HepG2 (cell line): Measurements from ENCODE around the gene CD244. TPM values are rescaled to one million over a fixed set of nuclear protein-coding genes. Genes with fewer than 3 reads are reported as not detected.
A peak's percentile ranks its signal among the peaks of the same experiment; 100 is the strongest.

Experiments
- ATAC-seq: fragments of 200-7000 bp; cut with Tn5 transposase; 3 replicates; pipeline ENCODE4 v1.9.1; 2020; ENCODE audit warnings: mild to moderate bottlenecking, moderate library complexity
- BruUV-seq: library from RNA; stranded (reverse); fragments of 400-500 nt; replicated peaks from 2 replicates; lab custom pipeline; 2021; lab: Mats Ljungman, UMichigan
- CTCF ChIA-PET: fragments of 300-600 bp; formaldehyde crosslinking; extraction: SDS; loops from one replicate; lab custom pipeline; 2021; ENCODE audit warnings: low total read pairs, inconsistent platforms, low intra/inter-chr PET ratio; lab: Yijun Ruan, JAX
- POLR2A ChIA-PET: fragments of 350-600 bp; sonication (Branson Sonifier 250); formaldehyde crosslinking; loops from one replicate; lab custom pipeline; 2020; ENCODE audit warnings: antibody characterized with exemption, inconsistent platforms; lab: Yijun Ruan, JAX
- DNase-seq: peaks from one replicate; pipeline ENCODE4 v3.0.0-alpha.2; 2015; ENCODE audit warnings: low spot score
- FAIRE-seq: peaks from 3 replicates; lab custom pipeline; 2011; peaks lifted over from hg19 to GRCh38; lab: Jason Lieb, UNC
- H2AFZ ChIP-seq: one replicate; pipeline ENCODE4 v1.6.1; 2011; ENCODE audit warnings: low read length, inconsistent platforms
- H3K27ac ChIP-seq: fragments of 300-600 bp; 3 replicates; pipeline ENCODE4 v1.8.0; 2011; ENCODE audit warnings: mixed run types, mild to moderate bottlenecking, mixed read lengths, low read length, inconsistent platforms; ENCODE audit not compliant: insufficient read depth; ENCODE audit errors: extremely low read length
- H3K27me3 ChIP-seq, 2 experiments: fragments of 200-600 bp in 1 of 2; 2 replicates in 1 of 2; 3 replicates in 1 of 2; pipeline versions ENCODE4 v1.6.0 to v1.8.0; 2011; ENCODE audit warnings: low read length in 2 of 2, mild to moderate bottlenecking in 2 of 2, moderate library complexity in 2 of 2, inconsistent platforms in 1 of 2; ENCODE audit not compliant: insufficient read depth in 2 of 2, control insufficient read depth in 1 of 2
- H3K36me3 ChIP-seq, 2 experiments: fragments of 200-600 bp in 1 of 2; replicated peaks in 1 of 2; 2 replicates in 1 of 2; 3 replicates in 1 of 2; pipeline versions ENCODE4 v1.5.1 to v1.8.0; 2011; ENCODE audit warnings: low read length in 2 of 2, inconsistent platforms in 1 of 2; ENCODE audit not compliant: insufficient read depth in 2 of 2, control insufficient read depth in 1 of 2
- H3K4me1 ChIP-seq: 2 replicates; pipeline ENCODE4 v1.5.1; 2012; ENCODE audit warnings: low read length, inconsistent platforms; ENCODE audit not compliant: insufficient read depth
- H3K4me2 ChIP-seq: 2 replicates; pipeline ENCODE4 v1.6.0; 2011; ENCODE audit warnings: low read depth, low read length, inconsistent platforms
- H3K4me3 ChIP-seq, 3 experiments: fragments of 200-600 bp in 1 of 3; sonication (generic), shearing (Covaris generic) in 1 of 3; replicated peaks in 1 of 3; 2 replicates each; pipeline ENCODE4 v1.5.1; 2011 to 2016; ENCODE audit warnings: low read length in 3 of 3, inconsistent platforms in 2 of 3, low read depth in 2 of 3, mild to moderate bottlenecking in 2 of 3, control low read depth in 1 of 3, mixed read lengths in 1 of 3; ENCODE audit not compliant: insufficient read depth in 1 of 3
- H3K79me2 ChIP-seq: one replicate; pipeline ENCODE4 v1.6.1; 2011; ENCODE audit warnings: low read length, inconsistent platforms; ENCODE audit not compliant: insufficient read depth
- H3K9ac ChIP-seq: 2 replicates; pipeline ENCODE4 v1.6.0; 2011; ENCODE audit warnings: mild to moderate bottlenecking, low read depth, low read length, inconsistent platforms; ENCODE audit not compliant: insufficient read depth
- H3K9me3 ChIP-seq: 2 replicates; pipeline ENCODE4 v1.5.1; 2012; ENCODE audit warnings: mild to moderate bottlenecking, low read length
- H4K20me1 ChIP-seq: 2 replicates; pipeline ENCODE4 v1.6.0; 2011; ENCODE audit warnings: inconsistent platforms, mild to moderate bottlenecking, low read length, moderate library complexity; ENCODE audit not compliant: insufficient read depth
- ATM ChIP-seq: fragments of 450-650 bp; IDR thresholded peaks from 2 replicates; pipeline ENCODE4 v1.7.1; 2017; ENCODE audit warnings: mild to moderate bottlenecking, borderline replicate concordance
- CEBPB ChIP-seq: IDR thresholded peaks from 2 replicates; pipeline ENCODE4 v1.6.1; 2011; ENCODE audit warnings: low read depth, low read length, improper control_type of control experiment, borderline replicate concordance
- ELF1 ChIP-seq: sonication (generic); formaldehyde crosslinking; IDR thresholded peaks from 2 replicates; pipeline ENCODE4 v1.4.0; 2020; ENCODE audit warnings: missing genetic modification reagents
- FOSL2 ChIP-seq: sonication (generic); formaldehyde crosslinking; IDR thresholded peaks from 2 replicates; pipeline ENCODE4 v1.4.0; 2020; ENCODE audit warnings: missing genetic modification reagents
- KDM2A ChIP-seq: sonication (generic); formaldehyde crosslinking; IDR thresholded peaks from 2 replicates; pipeline ENCODE4 v1.4.0; 2020; ENCODE audit warnings: low read depth, missing genetic modification reagents, borderline replicate concordance
- NCOA2 ChIP-seq: sonication (generic); formaldehyde crosslinking; IDR thresholded peaks from 2 replicates; pipeline ENCODE4 v1.8.0; 2022; ENCODE audit warnings: inconsistent platforms
- RAD21 ChIP-seq: fragments of 450-650 bp; formaldehyde crosslinking; IDR thresholded peaks from 2 replicates; pipeline ENCODE4 v1.5.0; 2020; ENCODE audit warnings: mild to moderate bottlenecking
- YEATS2 ChIP-seq: sonication (generic); formaldehyde crosslinking; IDR thresholded peaks from 2 replicates; pipeline ENCODE4 v1.4.0; 2020; ENCODE audit warnings: missing genetic modification reagents, borderline replicate concordance
- ZKSCAN8 ChIP-seq: IDR thresholded peaks from 2 replicates; pipeline ENCODE4 v1.6.1; 2016; ENCODE audit warnings: borderline replicate concordance, missing genetic modification reagents, missing compliant biosample characterization
- ZNF124 ChIP-seq: sonication (generic); formaldehyde crosslinking; IDR thresholded peaks from 2 replicates; pipeline ENCODE4 v1.4.0; 2020; ENCODE audit warnings: missing genetic modification reagents
- ZNF24 ChIP-seq: fragments of 450-650 bp; IDR thresholded peaks from 2 replicates; pipeline ENCODE4 v1.6.1; 2017; ENCODE audit warnings: antibody characterized with exemption, mild to moderate bottlenecking
- ZNF256 ChIP-seq: sonication (generic); formaldehyde crosslinking; conservative IDR thresholded peaks from 2 replicates; pipeline ENCODE4 v1.4.0; 2020; ENCODE audit warnings: missing genetic modification reagents
- ZNF296 ChIP-seq: sonication (generic); formaldehyde crosslinking; conservative IDR thresholded peaks from 2 replicates; pipeline ENCODE4 v1.5.0; 2020; ENCODE audit warnings: mild to moderate bottlenecking, missing genetic modification reagents
- ZNF3 ChIP-seq: IDR thresholded peaks from 2 replicates; pipeline ENCODE4 v1.7.0; 2017; ENCODE audit warnings: inconsistent platforms
- ZNF430 ChIP-seq: sonication (generic); formaldehyde crosslinking; IDR thresholded peaks from 2 replicates; pipeline ENCODE4 v1.9.0; 2021; ENCODE audit warnings: mild to moderate bottlenecking, missing genetic modification reagents
- ZNF614 ChIP-seq: IDR thresholded peaks from 2 replicates; pipeline ENCODE4 v1.6.1; 2018; ENCODE audit warnings: missing biosample characterization, missing genetic modification reagents, inconsistent platforms, borderline replicate concordance
- WGBS: methylation state at CpG from one replicate; pipeline ENCODE4 v1.1.6; 2017; ENCODE audit warnings: low lambda C conversion rate; 5-methylcytosine and 5-hydroxymethylcytosine counted together
- in situ Hi-C: cut with HindIII; loops from 2 replicates; pipeline ENCODE4 v1.10.0; 2017; ENCODE audit warnings: low pct_unique_long_range_greater_than_20kb; ENCODE audit not compliant: extremely low pct_ligation_motif_present
- intact Hi-C: fragments of 100-400 bp; cut with micrococcal nuclease; formaldehyde crosslinking; loops from one replicate; pipeline ENCODE4 v1.10.0; 2022; ENCODE audit not compliant: unreplicated experiment
- polyA plus RNA-seq, 8 experiments: library from polyadenylated mRNA; depleted of rRNA in 3 of 8; stranded (reverse) in 7 of 8; unstranded in 1 of 8; fragments of >200 nt; fragmentation: Illumina TruSeq in 4 of 8; extraction: Trizol in 4 of 8; gene quantifications; 2 replicates each; pipeline versions ENCODE4 v1.2.1 to v1.2.3, GENCODE V29; 2011 to 2016; ENCODE audit warnings: low read depth in 4 of 8, missing spikeins in 1 of 8, mixed read lengths in 1 of 8; ENCODE audit not compliant: insufficient read depth in 1 of 8
- total RNA-seq, 5 experiments: library from RNA; depleted of rRNA; stranded (reverse); fragments of >200 nt; fragmentation: Illumina TruSeq; extraction: Trizol; gene quantifications; 2 replicates each; pipeline ENCODE4 v1.2.3, GENCODE V29; 2016; ENCODE audit warnings: low read depth in 1 of 5
- TF ChIP-seq, protein P1 (sequence below), 2 experiments: IDR thresholded peaks; 2 replicates each; pipeline ENCODE4 v1.6.1; 2011 to 2012; ENCODE audit warnings: low read length in 2 of 2, borderline replicate concordance in 1 of 2, low read depth in 1 of 2, mild to moderate bottlenecking in 1 of 2, moderate library complexity in 1 of 2

CD244 gene
- total and polyA plus RNA-seq, 2 of the 13 experiments (the other 11 are each of a cell fraction or from before 2014, with no cell fraction given): 0.09 TPM; not detected in 1

DNA sequence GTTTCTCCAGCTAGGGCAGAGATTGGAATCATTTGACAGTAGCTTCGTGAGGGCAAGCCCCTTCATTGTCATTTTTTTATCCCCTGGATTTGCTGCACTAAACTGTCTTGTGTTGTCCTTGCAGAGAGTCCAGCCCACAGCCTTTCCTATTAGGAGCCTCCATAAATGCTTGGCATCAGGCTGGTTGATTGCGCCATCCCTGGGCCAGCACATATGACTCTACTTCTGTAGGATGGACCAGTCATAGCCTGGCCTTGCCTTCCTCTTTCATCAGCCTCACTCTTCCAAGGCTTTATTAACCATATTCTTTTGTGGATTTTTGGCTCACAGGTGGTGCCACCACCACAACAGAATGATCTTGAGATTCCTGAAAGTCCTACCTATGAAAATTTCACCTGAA, 35.3 kb downstream of the CD244 start:
- H3K9ac ChIP-seq: no peak overlapping the region
- H3K4me1 ChIP-seq: no peaks in the 10 kb centered on the region
- TF ChIP-seq CEBPB (peak; percentile 72), ZNF124 (CRISPR knock-in tag) (no peak)
- TF ChIP-seq, all 625 proteins: peak for 1
- H3K9me3 ChIP-seq: no peaks in the 10 kb centered on the region
- intact Hi-C loops: no loop called here
- DNase-seq: no peak
- no peaks in the 10 kb centered on the region for H3K36me3 ChIP-seq
- no peak overlapping the region for H3K4me3 ChIP-seq
- no peaks in the 10 kb centered on the region for H4K20me1 ChIP-seq
- in situ Hi-C loops: no loop called here
- POLR2A ChIA-PET: no interaction called here
- H3K79me2 ChIP-seq: no peaks in the 10 kb centered on the region
- CTCF ChIA-PET: no interaction called here
- H3K27ac ChIP-seq: no peak overlapping the region
- 47% methylated on average over 2 of the region's 2 CpGs for WGBS
- H3K4me2 ChIP-seq: no peak overlapping the region
- no peak for ATAC-seq
- no TSS peak for BruUV-seq
- H2AFZ ChIP-seq: no peak overlapping the region
- H3K27me3 ChIP-seq: no peaks in the 10 kb centered on the region
- no peak for FAIRE-seq

DNA sequence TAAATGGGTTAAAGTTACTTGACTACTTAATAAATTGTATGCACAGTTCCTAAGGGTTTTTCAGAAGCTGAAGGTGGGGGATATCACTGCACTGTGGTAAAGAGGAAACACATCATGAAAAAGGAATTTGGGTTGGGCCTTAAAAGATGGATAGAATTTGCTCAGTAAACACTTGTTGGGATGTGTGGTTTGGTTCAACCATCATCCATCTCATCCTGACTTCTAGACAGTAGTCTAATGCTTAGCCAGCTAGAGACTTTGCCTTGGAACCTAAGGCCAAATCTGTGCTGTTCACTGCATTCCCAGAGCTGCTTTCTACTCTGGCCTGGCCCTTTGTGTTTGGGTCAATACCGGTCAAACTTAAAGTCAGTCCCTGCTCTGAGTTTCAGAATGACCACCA, 36.1 kb downstream of the CD244 start:
- H3K27ac ChIP-seq: no peak overlapping the region
- H3K9ac ChIP-seq: no peak overlapping the region
- no peaks in the 10 kb centered on the region for H3K36me3 ChIP-seq
- WGBS: no CpG with 5 or more reads among the region's 1 CpG
- no peak overlapping the region for H3K4me2 ChIP-seq
- H4K20me1 ChIP-seq: no peaks in the 10 kb centered on the region
- no peaks in the 10 kb centered on the region for H3K27me3 ChIP-seq
- ATAC-seq (no peak), FAIRE-seq (no peak), DNase-seq (no peak)
- no peak overlapping the region for H3K4me3 ChIP-seq
- no peaks in the 10 kb centered on the region for H3K9me3 ChIP-seq
- no peaks in the 10 kb centered on the region for H3K4me1 ChIP-seq
- no peak for TF ChIP-seq ELF1
- TF ChIP-seq RAD21 (CRISPR knock-in tag): no peak
- TF ChIP-seq ATM: no peak
- TF ChIP-seq KDM2A (CRISPR knock-in tag): no peak
- TF ChIP-seq FOSL2 (CRISPR knock-in tag): no peak
- TF ChIP-seq ZNF24: no peak
- no peak for TF ChIP-seq YEATS2 (CRISPR knock-in tag)
- no peak for TF ChIP-seq ZNF296
- TF ChIP-seq ZNF3 (CRISPR knock-in tag): no peak
- TF ChIP-seq ZNF430: no peak
- TF ChIP-seq, protein P1, sequence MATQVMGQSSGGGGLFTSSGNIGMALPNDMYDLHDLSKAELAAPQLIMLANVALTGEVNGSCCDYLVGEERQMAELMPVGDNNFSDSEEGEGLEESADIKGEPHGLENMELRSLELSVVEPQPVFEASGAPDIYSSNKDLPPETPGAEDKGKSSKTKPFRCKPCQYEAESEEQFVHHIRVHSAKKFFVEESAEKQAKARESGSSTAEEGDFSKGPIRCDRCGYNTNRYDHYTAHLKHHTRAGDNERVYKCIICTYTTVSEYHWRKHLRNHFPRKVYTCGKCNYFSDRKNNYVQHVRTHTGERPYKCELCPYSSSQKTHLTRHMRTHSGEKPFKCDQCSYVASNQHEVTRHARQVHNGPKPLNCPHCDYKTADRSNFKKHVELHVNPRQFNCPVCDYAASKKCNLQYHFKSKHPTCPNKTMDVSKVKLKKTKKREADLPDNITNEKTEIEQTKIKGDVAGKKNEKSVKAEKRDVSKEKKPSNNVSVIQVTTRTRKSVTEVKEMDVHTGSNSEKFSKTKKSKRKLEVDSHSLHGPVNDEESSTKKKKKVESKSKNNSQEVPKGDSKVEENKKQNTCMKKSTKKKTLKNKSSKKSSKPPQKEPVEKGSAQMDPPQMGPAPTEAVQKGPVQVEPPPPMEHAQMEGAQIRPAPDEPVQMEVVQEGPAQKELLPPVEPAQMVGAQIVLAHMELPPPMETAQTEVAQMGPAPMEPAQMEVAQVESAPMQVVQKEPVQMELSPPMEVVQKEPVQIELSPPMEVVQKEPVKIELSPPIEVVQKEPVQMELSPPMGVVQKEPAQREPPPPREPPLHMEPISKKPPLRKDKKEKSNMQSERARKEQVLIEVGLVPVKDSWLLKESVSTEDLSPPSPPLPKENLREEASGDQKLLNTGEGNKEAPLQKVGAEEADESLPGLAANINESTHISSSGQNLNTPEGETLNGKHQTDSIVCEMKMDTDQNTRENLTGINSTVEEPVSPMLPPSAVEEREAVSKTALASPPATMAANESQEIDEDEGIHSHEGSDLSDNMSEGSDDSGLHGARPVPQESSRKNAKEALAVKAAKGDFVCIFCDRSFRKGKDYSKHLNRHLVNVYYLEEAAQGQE (IDR thresholded peaks at IDR 0.05; ENCODE audit: borderline replicate concordance in 1 of 2, low read depth in 1 of 2, low read length in 2 of 2): no peak
- TF ChIP-seq ZNF256 (CRISPR knock-in tag): no peak
- TF ChIP-seq NCOA2: no peak
- TF ChIP-seq ZNF614: no peak
- no peak for TF ChIP-seq ZKSCAN8 (CRISPR knock-in tag)
- no peaks in the 10 kb centered on the region for H3K79me2 ChIP-seq
- in situ Hi-C loops: no loop called here
- POLR2A ChIA-PET: no interaction called here
- no TSS peak for BruUV-seq
- intact Hi-C loops: no loop called here
- CTCF ChIA-PET: no interaction called here
- H2AFZ ChIP-seq: no peak overlapping the region
